Stomach (tissue), 9 donors: ENCODE measurements around the gene WDR75. TPM values are rescaled to one million over a fixed set of nuclear protein-coding genes. Genes with fewer than 3 reads are reported as not detected.

Source experiments
- DNase-seq, 2 donors: peaks; one replicate each; pipeline versions ENCODE4 v3.0.0 to v3.0.0-alpha.2; 2013 to 2019
- H3K27ac ChIP-seq, 5 donors: fragments of 200-600 bp in 4 of 5; sonication (generic) in 4 of 5; one replicate each; pipeline ENCODE4 v1.5.1; 2013 to 2019; ENCODE audit warnings: mild to moderate bottlenecking in 1 of 5, moderate library complexity in 1 of 5
- H3K27me3 ChIP-seq, 3 donors: fragments of 200-600 bp; sonication (generic); one replicate each; pipeline ENCODE4 v1.5.1; 2017 to 2019; ENCODE audit warnings: mixed run types in 1 of 3
- H3K36me3 ChIP-seq, 4 donors: fragments of 200-600 bp; sonication (generic); 1 replicate in 3 of 4; 2 replicates in 1 of 4; pipeline ENCODE4 v1.5.1; 2016 to 2019
- H3K4me1 ChIP-seq, 4 donors: fragments of 200-600 bp; sonication (generic); one replicate each; pipeline ENCODE4 v1.5.1; 2016 to 2019
- H3K4me3 ChIP-seq, 4 donors: fragments of 200-600 bp; sonication (generic) in 3 of 4; one replicate each; pipeline ENCODE4 v1.5.1; 2016 to 2019; ENCODE audit warnings: mild to moderate bottlenecking in 1 of 4
- H3K9me3 ChIP-seq, 4 donors: fragments of 200-600 bp; sonication (generic); one replicate each; pipeline ENCODE4 v1.5.1; 2016 to 2019
- EP300 ChIP-seq: sonication (generic); formaldehyde crosslinking; IDR thresholded peaks from one replicate; pipeline ENCODE4 v1.6.1; 2017; ENCODE audit warnings: antibody characterized with exemption
- POLR2A ChIP-seq, 4 donors: fragments of 450-650 bp; IDR thresholded peaks; one replicate each; pipeline ENCODE4 v1.6.1; 2016; ENCODE audit warnings: antibody characterized with exemption in 4 of 4, control low read depth in 2 of 4, mild to moderate bottlenecking in 1 of 4, moderate library complexity in 1 of 4
- POLR2AphosphoS5 ChIP-seq, 3 donors: sonication (generic); formaldehyde crosslinking; IDR thresholded peaks; one replicate each; pipeline ENCODE4 v1.6.1; 2016; ENCODE audit warnings: antibody characterized with exemption in 3 of 3
- WGBS, 5 donors: extraction: QIAGEN DNeasy Blood & Tissue Kit in 3 of 5; methylation state at CpG; one replicate each; pipeline versions ENCODE4 v1.1.5 to v1.1.7; 2013 to 2018; 5-methylcytosine and 5-hydroxymethylcytosine counted together
- intact Hi-C: fragments of 100-400 bp; cut with DNase I; formaldehyde crosslinking; loops from one replicate; pipeline ENCODE4 v1.15.1; 2023; ENCODE audit warnings: low total_unique reads
- polyA plus RNA-seq, 3 donors: library from polyadenylated mRNA; stranded (reverse); fragments of 200-250 nt; gene quantifications; one replicate each; pipeline ENCODE4 v1.2.3, GENCODE V29; 2013
- total RNA-seq, 5 donors: library from RNA; depleted of rRNA; stranded (reverse); fragments of >200 nt; gene quantifications; one replicate each; pipeline versions ENCODE4 v1.1.0 to v1.2.3, GENCODE V29; 2014 to 2016
- TF ChIP-seq, protein P1 (sequence below), 7 experiments: fragments of 450-650 bp in 4 of 7; fragments of 200-600 bp in 3 of 7; sonication (generic) in 3 of 7; IDR thresholded peaks; one replicate each; pipeline ENCODE4 v1.5.1; 2016 to 2019; ENCODE audit warnings: antibody characterized with exemption in 7 of 7, control low read depth in 2 of 7, mild to moderate bottlenecking in 1 of 7
- donor health status: healthy with polysubstance abuse.
- donor health status: Bipolar disorder and iron deficiency.
- donor health status: healthy.

Gene WDR75
- total and polyA plus RNA-seq, 8 donors, result 6.1 to 89.9 (median 26.5) TPM

DNA sequence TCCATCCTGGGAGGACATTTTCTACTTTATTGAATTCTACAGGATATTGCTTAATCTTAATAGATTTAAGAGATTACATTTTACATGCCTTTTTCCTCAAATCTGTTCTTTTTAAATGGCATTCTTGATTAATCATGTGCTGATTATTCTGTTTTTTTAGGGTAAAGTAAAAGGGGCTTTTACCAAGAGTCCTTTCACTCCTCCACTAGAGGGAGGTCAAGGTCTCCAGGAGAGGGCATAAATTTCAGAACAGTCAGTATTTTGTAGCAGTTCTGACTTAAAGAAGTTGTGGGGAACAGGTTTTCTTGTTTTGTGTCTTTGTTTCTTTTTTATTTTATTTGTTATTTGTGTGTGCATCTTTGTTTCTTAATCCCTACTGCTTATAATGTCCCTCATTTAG lies 25.4 kb downstream of the WDR75 start:
- TF ChIP-seq, protein P1, sequence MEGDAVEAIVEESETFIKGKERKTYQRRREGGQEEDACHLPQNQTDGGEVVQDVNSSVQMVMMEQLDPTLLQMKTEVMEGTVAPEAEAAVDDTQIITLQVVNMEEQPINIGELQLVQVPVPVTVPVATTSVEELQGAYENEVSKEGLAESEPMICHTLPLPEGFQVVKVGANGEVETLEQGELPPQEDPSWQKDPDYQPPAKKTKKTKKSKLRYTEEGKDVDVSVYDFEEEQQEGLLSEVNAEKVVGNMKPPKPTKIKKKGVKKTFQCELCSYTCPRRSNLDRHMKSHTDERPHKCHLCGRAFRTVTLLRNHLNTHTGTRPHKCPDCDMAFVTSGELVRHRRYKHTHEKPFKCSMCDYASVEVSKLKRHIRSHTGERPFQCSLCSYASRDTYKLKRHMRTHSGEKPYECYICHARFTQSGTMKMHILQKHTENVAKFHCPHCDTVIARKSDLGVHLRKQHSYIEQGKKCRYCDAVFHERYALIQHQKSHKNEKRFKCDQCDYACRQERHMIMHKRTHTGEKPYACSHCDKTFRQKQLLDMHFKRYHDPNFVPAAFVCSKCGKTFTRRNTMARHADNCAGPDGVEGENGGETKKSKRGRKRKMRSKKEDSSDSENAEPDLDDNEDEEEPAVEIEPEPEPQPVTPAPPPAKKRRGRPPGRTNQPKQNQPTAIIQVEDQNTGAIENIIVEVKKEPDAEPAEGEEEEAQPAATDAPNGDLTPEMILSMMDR (IDR thresholded peaks at IDR 0.05), result peak in 3 of 7 experiments; percentile 25 to 49 (median 46)
- TF ChIP-seq POLR2A (IDR thresholded peaks at IDR 0.05), result no peak
- peak in 1 of 2 donors; percentile 56 for DNase-seq
- Histone ChIP-seq H3K27me3 (no peaks in the 10 kb centered on the region), H3K4me1 (peaks cover 0 to 27% (median 7%) of the 10 kb centered on the region in 4 donors), H3K4me3 (no peak overlapping the region), H3K9me3 (no peaks in the 10 kb centered on the region), H3K36me3 (peaks cover 46 to 100% (median 95%) of the 10 kb centered on the region in 4 donors), H3K27ac (no peak overlapping the region)
- intact Hi-C loops, result no loop called here

GRCh38 chr2:189467160-189467559 lies 25.9 kb downstream of the WDR75 start:
- intact Hi-C loops, result no loop called here
- H3K4me1 ChIP-seq, result peaks cover 0 to 27% (median 7%) of the 10 kb centered on the region in 4 donors
- TF ChIP-seq EP300, result no peak
- TF ChIP-seq, protein P1 (IDR thresholded peaks at IDR 0.05), result no peak
- no peak for TF ChIP-seq POLR2A (IDR thresholded peaks at IDR 0.05)
- no peak for TF ChIP-seq POLR2AphosphoS5 (IDR thresholded peaks at IDR 0.05)
- H3K36me3 ChIP-seq, result peaks cover 46 to 100% (median 95%) of the 10 kb centered on the region in 4 donors
- no peaks in the 10 kb centered on the region for H3K27me3 ChIP-seq
- 86 to 98% (median 91%) methylated on average over 1 of the region's 1 CpG for WGBS, 5 donors
- no peak overlapping the region for H3K4me3 ChIP-seq
- H3K27ac ChIP-seq, result no peak overlapping the region
- H3K9me3 ChIP-seq, result no peaks in the 10 kb centered on the region
- DNase-seq, result no peak

- H3K27me3 ChIP-seq, result no peaks in the 10 kb centered on the region
- H3K36me3 ChIP-seq, result peaks cover 42 to 100% (median 93%) of the 10 kb centered on the region in 4 donors
- peaks cover 0 to 27% (median 7%) of the 10 kb centered on the region in 4 donors for H3K4me1 ChIP-seq
- no peak overlapping the region for H3K27ac ChIP-seq
- DNase-seq, result no peak
- WGBS, 5 donors, result 80 to 92% (median 85%) methylated on average over 4 of the region's 4 CpGs
- TF ChIP-seq POLR2AphosphoS5 (IDR thresholded peaks at IDR 0.05), result no peak
- TF ChIP-seq, protein P1 (IDR thresholded peaks at IDR 0.05), result no peak
- no peak overlapping the region for H3K4me3 ChIP-seq
- intact Hi-C loops, result no loop called here
- H3K9me3 ChIP-seq, result no peaks in the 10 kb centered on the region
Measured at GRCh38 chr2:189467593-189467992, 26.3 kb downstream of the WDR75 start.

GRCh38 chr2:189474526-189474925 lies 33.3 kb downstream of the WDR75 start:
- no peaks in the 10 kb centered on the region for H3K27me3 ChIP-seq
- intact Hi-C loops, result no loop called here
- H3K36me3 ChIP-seq, result peaks cover 8 to 73% (median 69%) of the 10 kb centered on the region in 4 donors
- no peaks in the 10 kb centered on the region for H3K9me3 ChIP-seq
- no peak overlapping the region for H3K27ac ChIP-seq
- WGBS, 5 donors, result 87 to 93% (median 89%) methylated on average over 4 of the region's 4 CpGs
- H3K4me3 ChIP-seq, result no peak overlapping the region
- DNase-seq, result no peak
- TF ChIP-seq POLR2A (IDR thresholded peaks at IDR 0.05), result no peak
- TF ChIP-seq, protein P1 (IDR thresholded peaks at IDR 0.05), result no peak
- TF ChIP-seq POLR2AphosphoS5 (IDR thresholded peaks at IDR 0.05), result no peak
- TF ChIP-seq EP300, result no peak
- no peaks in the 10 kb centered on the region for H3K4me1 ChIP-seq
